ENCODE measurements around the gene SUN5.

SUN5 gene

DNA sequence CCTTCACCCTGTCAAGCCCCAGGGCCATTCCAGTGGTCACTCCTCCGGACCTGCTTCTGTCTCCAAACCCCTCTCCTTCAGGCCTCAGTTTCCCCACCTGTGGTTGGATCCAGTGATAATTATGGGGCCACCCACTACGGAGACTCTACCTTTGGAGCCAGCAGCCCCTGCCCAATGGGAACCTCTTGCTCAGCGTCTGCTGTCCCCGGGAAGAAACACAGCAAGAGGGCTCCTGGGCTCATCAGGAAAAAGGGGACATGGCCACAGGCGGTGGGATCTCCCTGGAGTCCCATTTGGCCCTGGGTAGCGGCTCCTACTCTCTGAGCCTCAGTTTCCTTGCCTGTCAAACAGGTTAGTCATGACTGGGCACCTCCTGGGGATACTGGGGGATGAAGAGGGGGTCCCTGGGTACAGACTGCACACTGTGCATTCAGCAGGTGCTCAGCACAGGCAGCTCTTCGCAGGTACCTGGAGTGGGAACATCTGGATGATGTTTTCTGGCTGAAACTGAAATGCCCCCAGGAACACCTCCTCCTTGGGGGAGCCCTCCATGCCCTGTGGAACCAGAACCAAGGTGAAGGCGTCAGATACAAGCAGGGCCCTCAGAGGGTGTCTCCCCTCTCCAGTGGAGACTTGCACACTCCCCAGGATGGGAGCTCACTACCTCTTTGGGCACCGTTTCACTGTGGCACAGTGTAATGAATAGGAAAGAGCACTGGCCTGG lies 19.4 kb downstream of the SUN5 start:
- DNase-seq (ENCODE audit: low spot score), result no peak
- TF ChIP-seq, protein P1, sequence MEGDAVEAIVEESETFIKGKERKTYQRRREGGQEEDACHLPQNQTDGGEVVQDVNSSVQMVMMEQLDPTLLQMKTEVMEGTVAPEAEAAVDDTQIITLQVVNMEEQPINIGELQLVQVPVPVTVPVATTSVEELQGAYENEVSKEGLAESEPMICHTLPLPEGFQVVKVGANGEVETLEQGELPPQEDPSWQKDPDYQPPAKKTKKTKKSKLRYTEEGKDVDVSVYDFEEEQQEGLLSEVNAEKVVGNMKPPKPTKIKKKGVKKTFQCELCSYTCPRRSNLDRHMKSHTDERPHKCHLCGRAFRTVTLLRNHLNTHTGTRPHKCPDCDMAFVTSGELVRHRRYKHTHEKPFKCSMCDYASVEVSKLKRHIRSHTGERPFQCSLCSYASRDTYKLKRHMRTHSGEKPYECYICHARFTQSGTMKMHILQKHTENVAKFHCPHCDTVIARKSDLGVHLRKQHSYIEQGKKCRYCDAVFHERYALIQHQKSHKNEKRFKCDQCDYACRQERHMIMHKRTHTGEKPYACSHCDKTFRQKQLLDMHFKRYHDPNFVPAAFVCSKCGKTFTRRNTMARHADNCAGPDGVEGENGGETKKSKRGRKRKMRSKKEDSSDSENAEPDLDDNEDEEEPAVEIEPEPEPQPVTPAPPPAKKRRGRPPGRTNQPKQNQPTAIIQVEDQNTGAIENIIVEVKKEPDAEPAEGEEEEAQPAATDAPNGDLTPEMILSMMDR (IDR thresholded peaks at IDR 0.05), result no peak
- Histone ChIP-seq H3K4me3 (no peak overlapping the region), H3K27ac (no peak overlapping the region)

DNA sequence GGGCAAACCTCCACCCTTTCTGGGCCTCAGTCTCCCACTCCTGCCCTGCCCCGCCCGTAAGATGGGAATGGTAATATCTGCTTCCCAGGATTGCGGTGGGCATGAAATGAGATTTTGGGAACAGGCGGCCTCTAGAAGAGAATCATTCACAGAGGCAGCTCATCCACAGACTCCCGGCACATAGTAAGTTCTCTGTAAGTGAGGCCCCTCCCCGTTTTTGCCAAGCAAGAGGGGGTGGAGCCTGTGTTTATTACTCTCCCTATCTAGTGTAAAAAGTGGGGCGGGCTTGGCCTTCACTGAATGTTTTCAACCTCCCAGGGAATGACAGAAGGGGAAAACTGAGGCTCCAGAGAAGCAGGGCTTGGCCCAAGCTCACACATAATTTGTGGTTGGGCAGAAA lies 20.0 kb downstream of the SUN5 start:
- no peak for DNase-seq (ENCODE audit: low spot score)
- TF ChIP-seq, protein P1 (IDR thresholded peaks at IDR 0.05), result no peak
- H3K4me3 ChIP-seq, result no peak overlapping the region
- H3K27ac ChIP-seq, result no peak overlapping the region

DNA sequence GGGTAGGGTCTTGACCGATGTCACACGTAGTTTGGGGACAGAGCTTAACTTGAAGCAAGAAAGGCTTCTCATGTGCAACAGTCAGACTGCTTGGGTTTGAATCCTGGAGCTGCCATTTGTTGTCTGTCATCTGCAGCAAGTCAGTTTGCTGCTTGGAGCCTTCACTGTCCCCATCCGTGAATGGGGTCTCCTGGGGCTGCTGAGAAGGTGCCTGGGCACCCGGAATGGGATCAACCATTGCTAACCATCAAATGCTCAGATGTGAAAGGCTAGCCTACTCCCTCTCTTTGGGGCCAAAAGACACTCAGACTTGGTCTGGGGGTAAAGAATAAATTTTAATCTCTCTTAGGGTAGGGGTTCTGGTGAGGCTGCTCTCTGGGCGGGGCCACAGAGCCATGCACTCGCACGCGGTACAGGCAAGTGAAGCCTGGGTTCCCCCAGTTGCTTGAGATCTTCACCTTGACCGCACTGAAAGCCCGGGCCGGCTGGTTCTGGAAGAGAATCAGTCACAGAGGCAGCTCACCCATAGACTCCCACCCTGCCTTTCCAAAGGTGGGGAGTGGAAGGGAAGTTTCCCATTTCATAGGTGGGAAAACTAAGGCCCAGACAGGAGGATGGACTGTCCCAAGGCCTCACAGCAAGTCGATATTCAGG lies 20.6 kb downstream of the SUN5 start:
- H3K27ac ChIP-seq, result no peak overlapping the region
- no peak for DNase-seq (ENCODE audit: low spot score)
- no peak overlapping the region for H3K4me3 ChIP-seq
- TF ChIP-seq, protein P1 (IDR thresholded peaks at IDR 0.05), result no peak

DNA sequence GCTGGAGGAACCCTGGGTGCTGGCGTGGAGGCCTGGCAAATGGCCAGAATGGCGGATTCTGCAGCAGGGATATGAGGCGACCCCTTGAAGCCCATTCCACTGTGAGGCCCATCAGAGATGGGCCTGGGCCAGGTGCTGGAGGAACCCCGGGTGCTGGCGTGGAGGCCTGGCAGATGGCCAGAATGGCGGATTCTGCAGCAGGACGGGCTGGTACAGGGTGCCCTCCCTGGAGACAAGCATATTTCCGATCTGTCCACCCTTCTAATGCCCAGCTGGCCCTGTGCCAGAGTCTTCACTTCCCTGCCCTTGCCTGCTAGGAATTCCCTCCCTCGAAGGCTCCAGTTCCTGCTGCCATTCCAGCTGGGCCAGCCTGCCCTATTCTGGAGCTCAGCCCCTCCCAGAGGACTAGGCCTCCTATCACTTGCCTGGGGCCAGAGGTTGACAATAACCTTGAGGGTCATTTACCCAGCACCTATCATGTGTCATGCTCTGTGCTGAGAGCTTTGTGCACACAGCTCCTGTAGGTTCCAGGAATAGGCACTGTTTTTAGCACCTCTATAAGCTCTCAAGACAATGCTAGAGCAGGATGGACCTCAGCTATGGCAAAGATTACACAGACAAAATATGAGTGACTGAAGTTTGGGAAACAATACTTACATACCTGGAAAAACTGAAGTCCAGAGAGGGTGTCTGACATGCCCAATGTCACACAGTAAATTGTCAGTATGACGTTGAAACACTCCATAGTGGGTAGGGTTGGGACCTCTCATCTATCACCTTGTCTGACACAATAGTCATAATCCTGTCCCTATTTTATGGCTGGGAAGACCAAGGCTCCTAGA lies 21.4 kb downstream of the SUN5 start:
- no peak for DNase-seq (ENCODE audit: low spot score)
- TF ChIP-seq, protein P1 (IDR thresholded peaks at IDR 0.05), result no peak
- Histone ChIP-seq H3K4me3 (no peak overlapping the region), H3K27ac (no peak overlapping the region)

DNA sequence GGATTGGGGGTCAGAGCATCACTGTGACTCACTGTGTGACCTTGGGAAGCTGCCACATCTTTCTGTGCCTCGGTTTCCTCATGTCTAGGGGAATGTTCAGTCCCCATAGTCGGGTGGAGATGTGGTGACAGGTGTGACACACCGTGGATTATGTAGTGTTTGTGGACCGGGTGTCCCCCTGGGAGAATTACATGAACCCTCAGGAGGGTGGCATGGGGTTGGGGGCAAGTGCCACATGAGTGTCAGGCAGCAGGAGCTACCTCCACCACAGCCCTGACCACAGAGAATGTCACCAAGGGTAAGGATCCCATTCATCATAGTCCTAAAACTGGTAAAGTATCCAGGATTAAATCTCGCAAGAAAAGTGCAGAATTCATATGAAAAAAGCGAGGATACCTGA lies 23.2 kb downstream of the SUN5 start:
- no peak for DNase-seq (ENCODE audit: low spot score)
- TF ChIP-seq, protein P1 (IDR thresholded peaks at IDR 0.05), result no peak
- Histone ChIP-seq H3K27ac (peak overlapping the region in 1 of 2 donors; percentile 32), H3K4me3 (no peak overlapping the region)

DNA sequence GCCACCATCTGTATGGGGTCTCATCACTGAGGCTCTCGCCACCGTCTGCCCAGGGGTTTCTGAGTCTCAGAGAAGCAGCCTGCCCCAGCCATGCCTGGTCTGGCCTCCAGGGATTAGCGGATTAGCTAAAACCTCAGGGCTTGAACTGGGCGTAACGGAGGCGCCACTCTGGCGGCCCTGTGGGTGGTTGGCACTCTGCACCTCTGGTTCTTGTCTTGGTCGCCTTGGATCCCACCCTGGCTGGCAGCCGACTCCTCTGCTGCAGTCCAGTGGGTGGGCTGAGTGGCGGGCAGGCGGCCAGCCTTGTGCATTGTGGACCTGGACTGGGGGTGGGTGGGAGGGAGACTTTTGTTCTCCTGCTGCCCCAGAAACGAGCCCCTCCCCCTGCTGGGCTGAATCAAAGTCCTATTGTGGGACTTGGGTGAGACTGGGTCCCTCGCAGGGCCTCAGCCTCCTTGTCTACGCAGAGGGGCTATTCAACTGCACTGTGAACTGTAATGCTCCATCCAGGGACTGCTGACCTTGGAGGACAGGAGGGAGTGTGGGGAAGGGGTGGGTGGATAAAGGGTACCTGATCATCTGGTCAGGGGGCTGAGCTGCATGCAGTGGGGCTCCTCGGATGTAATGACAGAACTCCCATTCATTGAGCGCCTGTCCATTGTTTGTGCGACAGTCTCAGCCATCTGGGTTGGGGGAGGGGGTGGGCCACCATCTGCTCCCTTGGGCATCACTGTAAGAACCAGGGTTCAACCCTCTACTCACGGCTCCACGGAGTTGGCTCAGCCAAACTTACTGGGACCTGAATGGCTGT lies 23.9 kb downstream of the SUN5 start:
- TF ChIP-seq, protein P1 (IDR thresholded peaks at IDR 0.05), result no peak
- H3K27ac ChIP-seq, result peak overlapping the region in 1 of 2 donors; percentile 32
- DNase-seq (ENCODE audit: low spot score), result no peak

More for the DNA sequence above, 23.9 kb downstream of the SUN5 start:
- H3K4me3 ChIP-seq, result no peak overlapping the region

Data from coronary artery (tissue), 2 donors.